C4-2B (cell line): ENCODE measurements around the gene ITPKB.
"Not testable (repeated sequence)": the region's sequence is repeated elsewhere in the genome, so short reads cannot be mapped to it uniquely, and the experiment has no call there.

Experiments
- H3K27ac ChIP-seq: fragments of 450-650 bp; 2 replicates; pipeline ENCODE4 v1.5.1; 2017
- ZFX ChIP-seq: fragments of 450-650 bp; IDR thresholded peaks from 2 replicates; pipeline ENCODE4 v1.6.1; 2017
- TF ChIP-seq, protein P1 (sequence below): fragments of 450-650 bp; conservative IDR thresholded peaks from 2 replicates; pipeline ENCODE4 v1.5.1; 2017; ENCODE audit warnings: mild to moderate bottlenecking

Gene ITPKB

DNA sequence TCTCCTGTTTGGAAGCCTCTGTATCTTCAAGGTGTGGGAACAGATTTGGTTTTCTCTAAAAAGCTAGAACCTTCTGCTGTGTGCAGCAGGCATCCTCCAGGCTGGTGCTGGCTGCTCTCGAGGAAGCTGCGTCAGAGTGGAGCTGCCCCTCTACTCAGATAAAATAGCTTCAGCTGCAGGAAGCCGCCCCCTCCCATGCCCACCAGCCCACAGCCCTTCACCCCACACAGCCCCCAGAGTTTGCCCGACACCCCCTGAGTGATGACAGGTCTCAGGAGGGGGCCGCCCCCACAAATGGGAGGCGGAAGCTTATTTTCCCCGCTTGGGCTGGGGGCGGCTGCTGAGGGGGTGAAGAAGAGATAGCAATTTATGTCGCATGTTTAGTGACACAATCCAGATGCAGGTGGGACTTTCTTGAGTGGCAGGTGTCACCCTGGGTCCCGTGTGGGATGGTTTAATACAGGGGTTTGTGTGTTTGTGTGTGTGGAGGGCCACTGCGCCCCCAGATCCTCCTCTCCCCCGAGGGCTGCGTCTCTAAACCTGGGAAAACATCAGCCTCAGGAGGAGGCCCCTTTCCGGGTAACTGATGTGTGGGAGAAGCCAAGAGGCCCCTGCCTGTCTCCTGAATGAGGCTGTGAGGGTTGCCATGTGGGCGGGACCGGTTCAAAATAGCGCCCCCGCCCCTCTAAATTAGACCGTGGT, 135.1 kb downstream of the ITPKB start:
- no peak for TF ChIP-seq ZFX
- TF ChIP-seq, protein P1, sequence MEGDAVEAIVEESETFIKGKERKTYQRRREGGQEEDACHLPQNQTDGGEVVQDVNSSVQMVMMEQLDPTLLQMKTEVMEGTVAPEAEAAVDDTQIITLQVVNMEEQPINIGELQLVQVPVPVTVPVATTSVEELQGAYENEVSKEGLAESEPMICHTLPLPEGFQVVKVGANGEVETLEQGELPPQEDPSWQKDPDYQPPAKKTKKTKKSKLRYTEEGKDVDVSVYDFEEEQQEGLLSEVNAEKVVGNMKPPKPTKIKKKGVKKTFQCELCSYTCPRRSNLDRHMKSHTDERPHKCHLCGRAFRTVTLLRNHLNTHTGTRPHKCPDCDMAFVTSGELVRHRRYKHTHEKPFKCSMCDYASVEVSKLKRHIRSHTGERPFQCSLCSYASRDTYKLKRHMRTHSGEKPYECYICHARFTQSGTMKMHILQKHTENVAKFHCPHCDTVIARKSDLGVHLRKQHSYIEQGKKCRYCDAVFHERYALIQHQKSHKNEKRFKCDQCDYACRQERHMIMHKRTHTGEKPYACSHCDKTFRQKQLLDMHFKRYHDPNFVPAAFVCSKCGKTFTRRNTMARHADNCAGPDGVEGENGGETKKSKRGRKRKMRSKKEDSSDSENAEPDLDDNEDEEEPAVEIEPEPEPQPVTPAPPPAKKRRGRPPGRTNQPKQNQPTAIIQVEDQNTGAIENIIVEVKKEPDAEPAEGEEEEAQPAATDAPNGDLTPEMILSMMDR = no peak
- no peak overlapping the region for H3K27ac ChIP-seq

DNA sequence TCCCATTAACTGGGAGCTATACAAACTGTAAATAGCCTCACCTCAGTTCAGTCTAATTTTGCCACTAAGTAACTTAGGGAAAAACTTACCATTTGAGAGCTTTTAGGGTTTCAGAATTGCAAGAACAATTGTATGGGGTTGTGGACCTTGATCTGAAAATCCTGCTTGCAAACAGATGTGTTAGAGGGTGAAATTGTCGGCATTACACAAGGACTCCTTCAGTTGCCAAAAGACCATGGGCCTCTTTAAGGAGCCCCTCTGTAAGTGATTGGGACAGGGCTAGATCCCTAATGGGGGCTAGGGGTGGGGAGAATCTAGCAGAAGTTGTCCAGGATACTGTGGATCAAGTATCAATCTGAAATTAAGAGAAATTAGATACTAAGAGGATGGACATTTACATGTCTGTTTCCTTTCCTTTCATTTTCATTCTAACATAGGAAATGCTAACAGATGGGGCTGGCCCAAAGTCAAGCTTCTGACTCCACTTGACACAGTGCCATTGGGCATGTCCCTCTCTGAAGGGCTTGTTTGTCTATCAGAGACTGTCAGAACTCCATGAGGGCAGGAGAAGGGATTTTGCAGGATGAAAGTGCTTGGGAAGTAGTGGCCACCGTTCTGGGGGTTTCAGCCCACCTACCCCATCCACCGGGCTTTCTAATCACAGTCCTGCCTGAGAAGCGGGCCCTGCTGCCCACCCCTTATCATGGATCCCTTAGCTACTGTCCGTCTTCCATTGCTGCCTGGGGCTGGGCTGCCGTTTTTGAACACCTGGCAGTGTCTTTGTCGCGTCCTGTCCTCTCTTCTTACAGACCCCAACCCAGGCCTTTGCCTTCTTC, 135.8 kb downstream of the ITPKB start:
- TF ChIP-seq, protein P1 = no peak
- no peak for TF ChIP-seq ZFX
- no peak overlapping the region for H3K27ac ChIP-seq

DNA sequence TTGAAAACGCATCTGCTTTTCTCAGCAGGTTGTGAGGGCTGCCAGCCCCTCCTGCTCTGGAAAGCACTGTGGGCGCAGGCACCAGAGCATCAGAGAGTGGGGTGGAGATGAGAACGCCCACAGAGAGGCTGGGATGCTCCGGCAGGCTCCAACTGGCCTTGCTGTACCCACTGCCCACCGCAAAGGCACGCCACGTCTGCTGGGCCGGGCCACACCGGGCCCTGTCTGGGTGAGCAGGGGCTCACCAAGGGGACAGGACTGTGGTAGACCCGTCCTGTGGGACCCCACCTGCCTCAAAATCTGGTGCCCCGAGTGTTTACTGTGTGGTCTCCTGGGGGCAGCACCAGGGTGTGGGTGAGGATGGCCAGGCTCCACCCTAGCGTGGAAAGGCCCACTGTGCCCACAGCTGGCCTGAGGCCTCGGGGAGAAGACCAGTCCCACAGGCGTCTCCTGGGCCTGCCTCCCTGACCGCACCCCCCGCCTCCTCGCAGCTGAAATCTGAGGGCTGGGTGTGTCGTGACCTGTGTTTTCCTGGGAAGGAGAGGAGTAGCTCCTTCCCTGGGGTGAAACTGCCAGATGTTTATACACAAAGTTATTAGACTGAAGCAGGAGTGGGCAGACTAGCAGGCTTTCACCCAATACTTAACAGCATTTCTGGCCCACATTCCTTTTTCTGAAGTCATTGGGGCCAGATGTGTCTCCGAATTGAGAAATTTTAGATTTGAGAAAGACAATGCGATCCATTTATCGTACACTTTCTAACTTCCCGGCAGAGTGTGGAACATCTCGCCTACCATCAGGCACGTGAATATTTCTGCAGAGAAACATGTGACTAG, 136.7 kb downstream of the ITPKB start:
- TF ChIP-seq, protein P1 = no peak
- TF ChIP-seq ZFX = no peak
- H3K27ac ChIP-seq = no peak overlapping the region

- H3K27ac ChIP-seq = no peak overlapping the region
- TF ChIP-seq ZFX = no peak
- TF ChIP-seq, protein P1 = no peak
Measured at GRCh38 chr1:226601456-226601855, 137.6 kb downstream of the ITPKB start.

GRCh38 chr1:226600254-226600653, 138.8 kb downstream of the ITPKB start:
- no peak overlapping the region for H3K27ac ChIP-seq
- TF ChIP-seq ZFX = no peak
- TF ChIP-seq, protein P1 = no peak

DNA sequence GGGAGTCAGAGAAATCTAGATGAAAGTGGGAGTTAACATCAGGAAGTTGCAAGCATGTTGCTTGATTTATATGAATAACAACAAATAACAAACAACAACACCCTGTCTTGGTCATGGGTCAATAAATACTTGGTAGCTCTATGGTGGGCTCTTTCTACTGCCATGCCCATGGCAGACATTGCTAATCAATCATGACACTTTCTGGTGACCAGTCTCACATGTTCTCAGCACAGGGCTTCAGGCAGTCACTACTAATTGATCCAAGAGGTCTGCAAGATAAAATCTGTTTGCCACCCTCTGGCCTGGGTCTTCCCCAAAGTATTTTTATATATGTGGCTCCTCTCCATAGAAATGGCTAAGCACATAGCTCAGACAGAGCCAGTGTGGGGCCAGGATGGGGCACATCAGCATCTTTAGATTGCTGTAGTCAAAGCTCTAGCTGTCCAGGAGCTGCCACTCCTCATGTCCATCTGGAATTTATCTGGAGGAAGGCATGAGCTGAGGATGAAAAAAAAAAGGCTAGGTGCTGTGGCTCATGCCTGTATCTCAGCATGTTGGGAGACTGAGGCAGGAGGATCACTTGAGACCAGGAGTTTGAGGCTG, 139.3 kb downstream of the ITPKB start:
- H3K27ac ChIP-seq = no peak overlapping the region
- TF ChIP-seq ZFX = no peak
- TF ChIP-seq, protein P1 = no peak

- H3K27ac ChIP-seq = not testable (repeated sequence)
Measured at GRCh38 chr1:226598955-226599354, 140.1 kb downstream of the ITPKB start.
